GM23338 (cell line): ENCODE measurements around the gene AFAP1. TPM values are rescaled to one million over a fixed set of nuclear protein-coding genes. Genes with fewer than 3 reads are reported as not detected.

Source experiments
- ATAC-seq: fragments of 200-7000 bp; cut with Tn5 transposase; 3 replicates; pipeline ENCODE4 v1.9.1; 2020
- DNase-seq: peaks from one replicate; pipeline ENCODE4 v3.0.0-alpha.2; 2015; ENCODE audit warnings: low spot score
- H2AFZ ChIP-seq: fragments of 200-600 bp; sonication (generic); 2 replicates; pipeline ENCODE4 v1.8.0; 2016; ENCODE audit warnings: antibody characterized with exemption, mild to moderate bottlenecking, moderate library complexity
- H3F3A ChIP-seq: fragments of 200-600 bp; sonication (generic); replicated peaks from 2 replicates; pipeline ENCODE4 v1.8.0; 2017; ENCODE audit warnings: antibody characterized with exemption, mixed run types, low read depth
- H3K27ac ChIP-seq: fragments of 200-600 bp; sonication (generic); 2 replicates; pipeline ENCODE4 v1.6.1; 2016; ENCODE audit warnings: low read depth
- H3K27me3 ChIP-seq: fragments of 200-600 bp; sonication (generic); 2 replicates; pipeline ENCODE4 v1.8.0; 2016; ENCODE audit warnings: mild to moderate bottlenecking, mixed run types, moderate library complexity; ENCODE audit not compliant: insufficient read depth
- H3K36me3 ChIP-seq: fragments of 200-600 bp; sonication (generic); 2 replicates; pipeline ENCODE4 v1.8.0; 2016; ENCODE audit warnings: mild to moderate bottlenecking; ENCODE audit not compliant: insufficient read depth
- H3K4me1 ChIP-seq: fragments of 200-600 bp; sonication (generic); 2 replicates; pipeline ENCODE4 v1.8.0; 2016; ENCODE audit warnings: mild to moderate bottlenecking, moderate library complexity; ENCODE audit not compliant: insufficient read depth
- H3K4me2 ChIP-seq: fragments of 200-600 bp; sonication (generic); 2 replicates; pipeline ENCODE4 v1.7.1; 2017; ENCODE audit warnings: mixed run types
- H3K4me3 ChIP-seq: fragments of 200-600 bp; sonication (generic); 2 replicates; pipeline ENCODE4 v1.6.1; 2016; ENCODE audit warnings: mixed run types
- H3K79me2 ChIP-seq: fragments of 200-600 bp; sonication (generic); replicated peaks from 2 replicates; pipeline ENCODE4 v1.8.0; 2017; ENCODE audit warnings: mild to moderate bottlenecking; ENCODE audit not compliant: insufficient read depth
- H3K9me2 ChIP-seq: fragments of 200-600 bp; sonication (generic); 2 replicates; pipeline ENCODE4 v1.8.0; 2017; ENCODE audit not compliant: insufficient read depth
- H4K20me1 ChIP-seq: fragments of 200-600 bp; sonication (generic); replicated peaks from 2 replicates; pipeline ENCODE4 v1.8.0; 2017; ENCODE audit warnings: mild to moderate bottlenecking; ENCODE audit not compliant: insufficient read depth
- H3K27ac Mint-ChIP-seq: 2 replicates; pipeline ENCODE4 v1.8.0; 2020; ENCODE audit warnings: inconsistent platforms, mild to moderate bottlenecking, moderate library complexity, mixed read lengths
- H3K27me3 Mint-ChIP-seq: 3 replicates; pipeline ENCODE4 v1.8.0; 2022; ENCODE audit warnings: low read depth, mild to moderate bottlenecking, moderate library complexity, mixed read lengths, inconsistent platforms; ENCODE audit not compliant: insufficient read depth, poor library complexity
- H3K36me3 Mint-ChIP-seq: 3 replicates; pipeline ENCODE4 v1.8.0; 2021; ENCODE audit warnings: low read depth, mild to moderate bottlenecking, inconsistent platforms, moderate library complexity, mixed read lengths
- H3K4me1 Mint-ChIP-seq: 3 replicates; pipeline ENCODE4 v1.8.0; 2020; ENCODE audit warnings: mild to moderate bottlenecking, inconsistent platforms, mixed read lengths
- H3K4me3 Mint-ChIP-seq: 3 replicates; pipeline ENCODE4 v1.8.0; 2021; ENCODE audit warnings: moderate library complexity, mild to moderate bottlenecking, inconsistent platforms, mixed read lengths
- H3K9me3 Mint-ChIP-seq: 3 replicates; pipeline ENCODE4 v1.8.0; 2020; ENCODE audit warnings: moderate library complexity, mild to moderate bottlenecking, inconsistent platforms, mixed read lengths
- CREB1 ChIP-seq: fragments of 250-450 bp; sonication (Bioruptor Pico); IDR thresholded peaks from 2 replicates; pipeline ENCODE4 v1.5.0; 2020; ENCODE audit warnings: low read depth, mild to moderate bottlenecking, moderate library complexity
- EZH2 ChIP-seq: fragments of 200-600 bp; sonication (generic); IDR thresholded peaks from one replicate; pipeline ENCODE4 v1.8.0; 2017; ENCODE audit warnings: antibody characterized with exemption, mild to moderate bottlenecking, low read depth; ENCODE audit not compliant: unreplicated experiment
- EZH2phosphoT487 ChIP-seq: fragments of 200-600 bp; sonication (generic); IDR thresholded peaks from one replicate; pipeline ENCODE4 v1.8.1; 2018; ENCODE audit warnings: antibody characterized with exemption; ENCODE audit not compliant: unreplicated experiment
- JUNB ChIP-seq: IDR thresholded peaks from one replicate; pipeline ENCODE4 v1.6.1; 2016; ENCODE audit warnings: antibody characterized with exemption; ENCODE audit not compliant: unreplicated experiment
- NANOG ChIP-seq: IDR thresholded peaks from 2 replicates; pipeline ENCODE4 v1.6.1; 2016; ENCODE audit warnings: antibody characterized with exemption, borderline replicate concordance
- POLR2AphosphoS5 ChIP-seq: IDR thresholded peaks from 2 replicates; pipeline ENCODE4 v1.6.1; 2016; ENCODE audit warnings: antibody characterized with exemption, low read depth
- STAT1 ChIP-seq: IDR thresholded peaks from one replicate; pipeline ENCODE4 v1.6.1; 2016; ENCODE audit warnings: antibody characterized with exemption; ENCODE audit not compliant: unreplicated experiment
- ZNF114 ChIP-seq: fragments of 250-450 bp; sonication (Bioruptor Pico); IDR thresholded peaks from 2 replicates; pipeline ENCODE4 v1.5.0; 2020; ENCODE audit warnings: mild to moderate bottlenecking, moderate library complexity
- ZNF331 ChIP-seq: fragments of 250-450 bp; sonication (Bioruptor Pico); IDR thresholded peaks from 2 replicates; pipeline ENCODE4 v1.5.0; 2020; ENCODE audit warnings: low read depth, mild to moderate bottlenecking, moderate library complexity
- polyA plus RNA-seq: library from polyadenylated mRNA; unstranded; fragments of >200 nt; fragmentation: Nextera tagmentation; extraction: Ambion mirVana; gene quantifications from 2 replicates; pipeline ENCODE4 v1.2.1, GENCODE V29; 2016
- total RNA-seq: library from RNA; depleted of rRNA; stranded (reverse); fragments of >200 nt; shearing (Covaris generic); gene quantifications from 2 replicates; pipeline ENCODE4 v1.2.3, GENCODE V29; 2014
- TF ChIP-seq, protein P1 (sequence below): IDR thresholded peaks from 2 replicates; pipeline ENCODE4 v1.6.1; 2016; ENCODE audit warnings: antibody characterized with exemption
- TF ChIP-seq, protein P2 (sequence below): fragments of 250-450 bp; sonication (Bioruptor Pico); IDR thresholded peaks from 2 replicates; pipeline ENCODE4 v1.5.0; 2020; ENCODE audit warnings: mild to moderate bottlenecking, moderate library complexity
- TF ChIP-seq, protein P3 (sequence below), 2 experiments: fragments of 200-600 bp in 1 of 2; sonication (generic) in 1 of 2; conservative IDR thresholded peaks; 2 replicates each; pipeline versions ENCODE4 v1.5.1 to v1.6.1; 2016 to 2017; ENCODE audit warnings: antibody characterized with exemption in 2 of 2, low read depth in 2 of 2, mild to moderate bottlenecking in 2 of 2, moderate library complexity in 1 of 2
- TF ChIP-seq, protein P4 (sequence below): IDR thresholded peaks from one replicate; pipeline ENCODE4 v1.6.1; 2018; ENCODE audit warnings: antibody characterized with exemption; ENCODE audit not compliant: unreplicated experiment

AFAP1 gene
- total and polyA plus RNA-seq, 2 experiments from 2014 or later: 6.5 to 21.5 TPM

DNA sequence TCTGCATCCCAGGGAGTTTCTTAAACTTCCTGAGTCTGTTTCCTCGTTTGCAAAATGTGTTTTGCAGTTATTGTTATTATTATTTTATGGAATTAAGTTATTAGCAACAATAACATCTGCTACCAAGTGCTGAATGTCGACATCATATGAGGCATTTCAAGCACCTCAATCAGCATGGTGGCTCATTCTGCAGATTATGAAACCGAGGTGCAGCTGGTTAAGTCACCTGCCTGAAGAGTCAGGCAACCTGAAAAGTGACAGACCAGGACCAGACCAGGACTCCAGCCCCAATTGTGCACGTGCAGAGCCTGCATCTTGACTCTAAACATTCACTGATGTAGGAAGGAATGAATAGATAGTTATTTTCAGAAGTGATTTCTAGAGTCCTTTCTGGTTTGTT lies 99.8 kb downstream of the AFAP1 start:
- no peaks in the 10 kb centered on the region for H3F3A ChIP-seq
- no peaks in the 10 kb centered on the region for H3K9me2 ChIP-seq
- no peak overlapping the region for H3K4me3 ChIP-seq
- ATAC-seq: no peak
- no peak for DNase-seq
- no peak overlapping the region for H2AFZ ChIP-seq
- Mint-ChIP-seq H3K9me3 (no peaks in the 10 kb centered on the region; the same call in 2 of the 3 replicates), H3K4me3 (no peak overlapping the region), H3K4me1 (peaks cover 28% of the 10 kb centered on the region), H3K36me3 (peaks cover 11% of the 10 kb centered on the region; the same call in 2 of the 3 replicates), H3K27me3 (peaks cover 10% of the 10 kb centered on the region), H3K27ac (peak overlapping the region; percentile 47; the same call in 1 of the 2 replicates)
- no peaks in the 10 kb centered on the region for H3K27me3 ChIP-seq
- H3K36me3 ChIP-seq: 0 out of 2 replicates have a peak, but pooled peaks cover 4% of the 10 kb centered on the region
- H3K4me1 ChIP-seq: 0 out of 2 replicates have a peak, but pooled peaks cover 8% of the 10 kb centered on the region
- no peaks in the 10 kb centered on the region for H4K20me1 ChIP-seq
- H3K4me2 ChIP-seq: no peak overlapping the region
- no peak overlapping the region for H3K27ac ChIP-seq
- TF ChIP-seq, protein P1, sequence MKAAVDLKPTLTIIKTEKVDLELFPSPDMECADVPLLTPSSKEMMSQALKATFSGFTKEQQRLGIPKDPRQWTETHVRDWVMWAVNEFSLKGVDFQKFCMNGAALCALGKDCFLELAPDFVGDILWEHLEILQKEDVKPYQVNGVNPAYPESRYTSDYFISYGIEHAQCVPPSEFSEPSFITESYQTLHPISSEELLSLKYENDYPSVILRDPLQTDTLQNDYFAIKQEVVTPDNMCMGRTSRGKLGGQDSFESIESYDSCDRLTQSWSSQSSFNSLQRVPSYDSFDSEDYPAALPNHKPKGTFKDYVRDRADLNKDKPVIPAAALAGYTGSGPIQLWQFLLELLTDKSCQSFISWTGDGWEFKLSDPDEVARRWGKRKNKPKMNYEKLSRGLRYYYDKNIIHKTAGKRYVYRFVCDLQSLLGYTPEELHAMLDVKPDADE: no peak
- TF ChIP-seq, protein P2, sequence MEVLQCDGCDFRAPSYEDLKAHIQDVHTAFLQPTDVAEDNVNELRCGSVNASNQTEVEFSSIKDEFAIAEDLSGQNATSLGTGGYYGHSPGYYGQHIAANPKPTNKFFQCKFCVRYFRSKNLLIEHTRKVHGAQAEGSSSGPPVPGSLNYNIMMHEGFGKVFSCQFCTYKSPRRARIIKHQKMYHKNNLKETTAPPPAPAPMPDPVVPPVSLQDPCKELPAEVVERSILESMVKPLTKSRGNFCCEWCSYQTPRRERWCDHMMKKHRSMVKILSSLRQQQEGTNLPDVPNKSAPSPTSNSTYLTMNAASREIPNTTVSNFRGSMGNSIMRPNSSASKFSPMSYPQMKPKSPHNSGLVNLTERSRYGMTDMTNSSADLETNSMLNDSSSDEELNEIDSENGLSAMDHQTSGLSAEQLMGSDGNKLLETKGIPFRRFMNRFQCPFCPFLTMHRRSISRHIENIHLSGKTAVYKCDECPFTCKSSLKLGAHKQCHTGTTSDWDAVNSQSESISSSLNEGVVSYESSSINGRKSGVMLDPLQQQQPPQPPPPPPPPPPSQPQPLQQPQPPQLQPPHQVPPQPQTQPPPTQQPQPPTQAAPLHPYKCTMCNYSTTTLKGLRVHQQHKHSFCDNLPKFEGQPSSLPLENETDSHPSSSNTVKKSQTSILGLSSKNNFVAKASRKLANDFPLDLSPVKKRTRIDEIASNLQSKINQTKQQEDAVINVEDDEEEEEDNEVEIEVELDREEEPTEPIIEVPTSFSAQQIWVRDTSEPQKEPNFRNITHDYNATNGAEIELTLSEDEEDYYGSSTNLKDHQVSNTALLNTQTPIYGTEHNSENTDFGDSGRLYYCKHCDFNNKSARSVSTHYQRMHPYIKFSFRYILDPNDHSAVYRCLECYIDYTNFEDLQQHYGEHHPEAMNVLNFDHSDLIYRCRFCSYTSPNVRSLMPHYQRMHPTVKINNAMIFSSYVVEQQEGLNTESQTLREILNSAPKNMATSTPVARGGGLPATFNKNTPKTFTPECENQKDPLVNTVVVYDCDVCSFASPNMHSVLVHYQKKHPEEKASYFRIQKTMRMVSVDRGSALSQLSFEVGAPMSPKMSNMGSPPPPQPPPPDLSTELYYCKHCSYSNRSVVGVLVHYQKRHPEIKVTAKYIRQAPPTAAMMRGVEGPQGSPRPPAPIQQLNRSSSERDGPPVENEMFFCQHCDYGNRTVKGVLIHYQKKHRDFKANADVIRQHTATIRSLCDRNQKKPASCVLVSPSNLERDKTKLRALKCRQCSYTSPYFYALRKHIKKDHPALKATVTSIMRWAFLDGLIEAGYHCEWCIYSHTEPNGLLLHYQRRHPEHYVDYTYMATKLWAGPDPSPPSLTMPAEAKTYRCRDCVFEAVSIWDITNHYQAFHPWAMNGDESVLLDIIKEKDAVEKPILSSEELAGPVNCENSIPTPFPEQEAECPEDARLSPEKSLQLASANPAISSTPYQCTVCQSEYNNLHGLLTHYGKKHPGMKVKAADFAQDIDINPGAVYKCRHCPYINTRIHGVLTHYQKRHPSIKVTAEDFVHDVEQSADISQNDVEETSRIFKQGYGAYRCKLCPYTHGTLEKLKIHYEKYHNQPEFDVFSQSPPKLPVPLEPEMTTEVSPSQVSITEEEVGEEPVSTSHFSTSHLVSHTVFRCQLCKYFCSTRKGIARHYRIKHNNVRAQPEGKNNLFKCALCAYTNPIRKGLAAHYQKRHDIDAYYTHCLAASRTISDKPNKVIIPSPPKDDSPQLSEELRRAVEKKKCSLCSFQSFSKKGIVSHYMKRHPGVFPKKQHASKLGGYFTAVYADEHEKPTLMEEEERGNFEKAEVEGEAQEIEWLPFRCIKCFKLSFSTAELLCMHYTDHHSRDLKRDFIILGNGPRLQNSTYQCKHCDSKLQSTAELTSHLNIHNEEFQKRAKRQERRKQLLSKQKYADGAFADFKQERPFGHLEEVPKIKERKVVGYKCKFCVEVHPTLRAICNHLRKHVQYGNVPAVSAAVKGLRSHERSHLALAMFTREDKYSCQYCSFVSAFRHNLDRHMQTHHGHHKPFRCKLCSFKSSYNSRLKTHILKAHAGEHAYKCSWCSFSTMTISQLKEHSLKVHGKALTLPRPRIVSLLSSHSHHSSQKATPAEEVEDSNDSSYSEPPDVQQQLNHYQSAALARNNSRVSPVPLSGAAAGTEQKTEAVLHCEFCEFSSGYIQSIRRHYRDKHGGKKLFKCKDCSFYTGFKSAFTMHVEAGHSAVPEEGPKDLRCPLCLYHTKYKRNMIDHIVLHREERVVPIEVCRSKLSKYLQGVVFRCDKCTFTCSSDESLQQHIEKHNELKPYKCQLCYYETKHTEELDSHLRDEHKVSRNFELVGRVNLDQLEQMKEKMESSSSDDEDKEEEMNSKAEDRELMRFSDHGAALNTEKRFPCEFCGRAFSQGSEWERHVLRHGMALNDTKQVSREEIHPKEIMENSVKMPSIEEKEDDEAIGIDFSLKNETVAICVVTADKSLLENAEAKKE: no peak
- TF ChIP-seq, protein P3, sequence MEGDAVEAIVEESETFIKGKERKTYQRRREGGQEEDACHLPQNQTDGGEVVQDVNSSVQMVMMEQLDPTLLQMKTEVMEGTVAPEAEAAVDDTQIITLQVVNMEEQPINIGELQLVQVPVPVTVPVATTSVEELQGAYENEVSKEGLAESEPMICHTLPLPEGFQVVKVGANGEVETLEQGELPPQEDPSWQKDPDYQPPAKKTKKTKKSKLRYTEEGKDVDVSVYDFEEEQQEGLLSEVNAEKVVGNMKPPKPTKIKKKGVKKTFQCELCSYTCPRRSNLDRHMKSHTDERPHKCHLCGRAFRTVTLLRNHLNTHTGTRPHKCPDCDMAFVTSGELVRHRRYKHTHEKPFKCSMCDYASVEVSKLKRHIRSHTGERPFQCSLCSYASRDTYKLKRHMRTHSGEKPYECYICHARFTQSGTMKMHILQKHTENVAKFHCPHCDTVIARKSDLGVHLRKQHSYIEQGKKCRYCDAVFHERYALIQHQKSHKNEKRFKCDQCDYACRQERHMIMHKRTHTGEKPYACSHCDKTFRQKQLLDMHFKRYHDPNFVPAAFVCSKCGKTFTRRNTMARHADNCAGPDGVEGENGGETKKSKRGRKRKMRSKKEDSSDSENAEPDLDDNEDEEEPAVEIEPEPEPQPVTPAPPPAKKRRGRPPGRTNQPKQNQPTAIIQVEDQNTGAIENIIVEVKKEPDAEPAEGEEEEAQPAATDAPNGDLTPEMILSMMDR (conservative IDR thresholded peaks at IDR 0.05; ENCODE audit: low read depth in 2 of 2): no peak
- TF ChIP-seq EZH2phosphoT487 (no peak), ZNF114 (CRISPR knock-in tag) (no peak), POLR2AphosphoS5 (no peak), EZH2 (no peak), STAT1 (no peak), CREB1 (CRISPR knock-in tag) (no peak), ZNF331 (CRISPR knock-in tag) (no peak), NANOG (no peak), JUNB (no peak)
- TF ChIP-seq, protein P4, sequence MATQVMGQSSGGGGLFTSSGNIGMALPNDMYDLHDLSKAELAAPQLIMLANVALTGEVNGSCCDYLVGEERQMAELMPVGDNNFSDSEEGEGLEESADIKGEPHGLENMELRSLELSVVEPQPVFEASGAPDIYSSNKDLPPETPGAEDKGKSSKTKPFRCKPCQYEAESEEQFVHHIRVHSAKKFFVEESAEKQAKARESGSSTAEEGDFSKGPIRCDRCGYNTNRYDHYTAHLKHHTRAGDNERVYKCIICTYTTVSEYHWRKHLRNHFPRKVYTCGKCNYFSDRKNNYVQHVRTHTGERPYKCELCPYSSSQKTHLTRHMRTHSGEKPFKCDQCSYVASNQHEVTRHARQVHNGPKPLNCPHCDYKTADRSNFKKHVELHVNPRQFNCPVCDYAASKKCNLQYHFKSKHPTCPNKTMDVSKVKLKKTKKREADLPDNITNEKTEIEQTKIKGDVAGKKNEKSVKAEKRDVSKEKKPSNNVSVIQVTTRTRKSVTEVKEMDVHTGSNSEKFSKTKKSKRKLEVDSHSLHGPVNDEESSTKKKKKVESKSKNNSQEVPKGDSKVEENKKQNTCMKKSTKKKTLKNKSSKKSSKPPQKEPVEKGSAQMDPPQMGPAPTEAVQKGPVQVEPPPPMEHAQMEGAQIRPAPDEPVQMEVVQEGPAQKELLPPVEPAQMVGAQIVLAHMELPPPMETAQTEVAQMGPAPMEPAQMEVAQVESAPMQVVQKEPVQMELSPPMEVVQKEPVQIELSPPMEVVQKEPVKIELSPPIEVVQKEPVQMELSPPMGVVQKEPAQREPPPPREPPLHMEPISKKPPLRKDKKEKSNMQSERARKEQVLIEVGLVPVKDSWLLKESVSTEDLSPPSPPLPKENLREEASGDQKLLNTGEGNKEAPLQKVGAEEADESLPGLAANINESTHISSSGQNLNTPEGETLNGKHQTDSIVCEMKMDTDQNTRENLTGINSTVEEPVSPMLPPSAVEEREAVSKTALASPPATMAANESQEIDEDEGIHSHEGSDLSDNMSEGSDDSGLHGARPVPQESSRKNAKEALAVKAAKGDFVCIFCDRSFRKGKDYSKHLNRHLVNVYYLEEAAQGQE: no peak
- no peaks in the 10 kb centered on the region for H3K79me2 ChIP-seq
